HG03045 (cell line): Measurements from ENCODE around the gene MYOC.
"Not testable (repeated sequence)": the region's sequence is repeated elsewhere in the genome, so short reads cannot be mapped to it uniquely, and the experiment has no call there.

ENCODE experiments used
- ATAC-seq: cut with Tn5 transposase; IDR thresholded peaks from one replicate; pipeline ENCODE4 v1.9.1; 2021; ENCODE audit warnings: mild to moderate bottlenecking, moderate library complexity; ENCODE audit not compliant: unreplicated experiment

MYOC gene

GRCh38 chr1:171654201-171654941, 1.9 kb upstream of the MYOC start:
- no peak for ATAC-seq

GRCh38 chr1:171653796-171654195, 1.3 kb upstream of the MYOC start:
- no peak for ATAC-seq

- no peak for ATAC-seq
Observed at GRCh38 chr1:171646249-171646560, 6.3 kb downstream of the MYOC start.

- no peak for ATAC-seq
Observed at GRCh38 chr1:171645553-171646248, 6.8 kb downstream of the MYOC start.

- no peak for ATAC-seq
Observed at GRCh38 chr1:171644805-171645483, 7.5 kb downstream of the MYOC start.

GRCh38 chr1:171643156-171643555, 9.3 kb downstream of the MYOC start:
- no peak for ATAC-seq

GRCh38 chr1:171642197-171642596, 10.3 kb downstream of the MYOC start:
- no peak for ATAC-seq

GRCh38 chr1:171641076-171641864, 11.2 kb downstream of the MYOC start:
- ATAC-seq: no peak

- ATAC-seq: no peak
Observed at GRCh38 chr1:171640225-171640624, 12.3 kb downstream of the MYOC start.

GRCh38 chr1:171637928-171638576, 14.4 kb downstream of the MYOC start:
- ATAC-seq: no peak

GRCh38 chr1:171636141-171636540, 16.3 kb downstream of the MYOC start:
- ATAC-seq: no peak

- ATAC-seq: no peak
Observed at GRCh38 chr1:171635661-171636060, 16.8 kb downstream of the MYOC start.

GRCh38 chr1:171628225-171628624, 24.3 kb downstream of the MYOC start:
- ATAC-seq: no peak

- ATAC-seq: no peak
Observed at GRCh38 chr1:171627020-171627419, 25.5 kb downstream of the MYOC start.

- ATAC-seq: no peak
Observed at GRCh38 chr1:171625225-171625624, 27.3 kb downstream of the MYOC start.

GRCh38 chr1:171623651-171624331, 28.7 kb downstream of the MYOC start:
- ATAC-seq: no peak

- no peak for ATAC-seq
Observed at GRCh38 chr1:171622152-171622462, 30.4 kb downstream of the MYOC start, which contains the start of gene MYOCOS. MYOCOS (plus strand) TSS chr1:171622243; CDS start chr1:171623884, 1,641 bp downstream.

- ATAC-seq: no peak
Observed at GRCh38 chr1:171616586-171616985, 35.9 kb downstream of the MYOC start.

- ATAC-seq: not testable (repeated sequence)
Observed at GRCh38 chr1:171615122-171615906, 37.2 kb downstream of the MYOC start.
